SK-N-SH (cell line): ENCODE measurements around the gene CUL1. TPM values are rescaled to one million over a fixed set of nuclear protein-coding genes. Genes with fewer than 3 reads are reported as not detected.

Source experiments
- CTCF ChIA-PET: fragments of 300-600, 350-600 bp; formaldehyde crosslinking; extraction: SDS; loops from one replicate; lab custom pipeline; 2021; lab: Yijun Ruan, JAX
- POLR2A ChIA-PET: fragments of 350-600 bp; sonication (Branson Sonifier 250); formaldehyde crosslinking; extraction: SDS; loops from one replicate; lab custom pipeline; 2020; ENCODE audit warnings: antibody characterized with exemption, inconsistent platforms; lab: Yijun Ruan, JAX
- DNase-seq: peaks from one replicate; pipeline ENCODE4 v3.0.0; 2012
- H2AFZ ChIP-seq: fragments of 200-600 bp; sonication (generic); 2 replicates; pipeline ENCODE4 v1.8.1; 2016; ENCODE audit warnings: antibody characterized with exemption, mild to moderate bottlenecking, low read depth
- H3F3A ChIP-seq: fragments of 200-600 bp; sonication (generic); replicated peaks from 2 replicates; pipeline ENCODE3; 2016; ENCODE audit warnings: antibody characterized with exemption, mild to moderate bottlenecking; ENCODE audit not compliant: insufficient read depth
- H3K27ac ChIP-seq, 2 experiments: fragments of 200-500 bp in 1 of 2; fragments of 200-600 bp in 1 of 2; sonication (Bioruptor generic) in 1 of 2; sonication (generic), shearing (Covaris generic) in 1 of 2; 2 replicates each; pipeline versions ENCODE4 v1.5.1 to v1.6.1; 2014 to 2016; ENCODE audit warnings: low read depth in 2 of 2, inconsistent platforms in 1 of 2, low read length in 1 of 2, mild to moderate bottlenecking in 1 of 2, mixed read lengths in 1 of 2
- H3K27me3 ChIP-seq: fragments of 200-600 bp; sonication (generic), shearing (Covaris generic); 2 replicates; pipeline ENCODE4 v1.6.1; 2016; ENCODE audit warnings: mixed run types; ENCODE audit not compliant: insufficient read depth
- H3K36me3 ChIP-seq, 2 experiments: fragments of 200-500 bp in 1 of 2; fragments of 200-600 bp in 1 of 2; sonication (Bioruptor generic) in 1 of 2; sonication (generic) in 1 of 2; replicated peaks in 1 of 2; 2 replicates each; pipeline versions ENCODE3 to v1.5.1; 2014 to 2016; ENCODE audit warnings: low read length in 1 of 2, mild to moderate bottlenecking in 1 of 2; ENCODE audit not compliant: insufficient read depth in 2 of 2, control insufficient read depth in 1 of 2
- H3K4me1 ChIP-seq, 2 experiments: fragments of 200-500 bp in 1 of 2; fragments of 200-600 bp in 1 of 2; sonication (Bioruptor generic) in 1 of 2; sonication (generic), shearing (Covaris generic) in 1 of 2; 2 replicates each; pipeline versions ENCODE4 v1.5.1 to v1.6.1; 2014 to 2016; ENCODE audit warnings: low read depth in 1 of 2, low read length in 1 of 2, mixed run types in 1 of 2; ENCODE audit not compliant: insufficient read depth in 2 of 2, control insufficient read depth in 1 of 2
- H3K4me2 ChIP-seq: fragments of 200-600 bp; sonication (generic), shearing (Covaris generic); 2 replicates; pipeline ENCODE4 v1.6.1; 2017; ENCODE audit warnings: mixed run types
- H3K4me3 ChIP-seq, 2 experiments: fragments of 200-500 bp in 1 of 2; fragments of 200-600 bp in 1 of 2; sonication (Bioruptor generic) in 1 of 2; sonication (generic), shearing (Covaris generic) in 1 of 2; 2 replicates each; pipeline versions ENCODE4 v1.5.1 to v1.8.1; 2014 to 2016; ENCODE audit warnings: low read depth in 2 of 2, inconsistent platforms in 1 of 2, low read length in 1 of 2, mild to moderate bottlenecking in 1 of 2, mixed read lengths in 1 of 2, moderate library complexity in 1 of 2
- H3K79me2 ChIP-seq: fragments of 200-600 bp; sonication (generic); 2 replicates; pipeline ENCODE4 v1.8.1; 2017; ENCODE audit warnings: mild to moderate bottlenecking; ENCODE audit not compliant: insufficient read depth
- H3K9ac ChIP-seq: fragments of 200-600 bp; sonication (generic); 2 replicates; pipeline ENCODE4 v1.6.1; 2017; ENCODE audit warnings: mixed run types
- H3K9me2 ChIP-seq: fragments of 200-600 bp; sonication (generic); 2 replicates; pipeline ENCODE4 v1.6.1; 2017; ENCODE audit warnings: mixed run types
- H3K9me3 ChIP-seq: fragments of 200-600 bp; sonication (generic); 2 replicates; pipeline ENCODE4 v1.6.1; 2017; ENCODE audit warnings: mixed run types, mild to moderate bottlenecking, moderate library complexity
- H4K20me1 ChIP-seq: fragments of 200-600 bp; sonication (generic); 2 replicates; pipeline ENCODE4 v1.6.1; 2017; ENCODE audit warnings: mild to moderate bottlenecking, mixed run types; ENCODE audit not compliant: insufficient read depth
- ELF1 ChIP-seq: IDR thresholded peaks from 2 replicates; pipeline ENCODE4 v1.4.0; 2012
- EZH2phosphoT487 ChIP-seq: fragments of 200-600 bp; sonication (generic); IDR thresholded peaks from 2 replicates; pipeline ENCODE4 v1.6.1; 2017; ENCODE audit warnings: low read depth, mixed run types, mild to moderate bottlenecking, antibody characterized with exemption, moderate library complexity, borderline replicate concordance
- FOSL2 ChIP-seq: IDR thresholded peaks from 2 replicates; pipeline ENCODE4 v1.4.0; 2012; ENCODE audit warnings: low read depth, mild to moderate bottlenecking, moderate library complexity, borderline replicate concordance
- FOXJ3 ChIP-seq: sonication (generic); formaldehyde crosslinking; IDR thresholded peaks from 2 replicates; pipeline ENCODE4 v1.5.1; 2020; ENCODE audit warnings: mild to moderate bottlenecking, missing genetic modification reagents
- FOXM1 ChIP-seq: IDR thresholded peaks from 2 replicates; pipeline ENCODE4 v1.4.0; 2012; ENCODE audit warnings: low read depth, mild to moderate bottlenecking
- GATA2 ChIP-seq: sonication (generic); formaldehyde crosslinking; IDR thresholded peaks from 2 replicates; pipeline ENCODE4 v1.5.0; 2020; ENCODE audit warnings: mild to moderate bottlenecking, missing genetic modification reagents
- IRF3 ChIP-seq: fragments of 150-350 bp; IDR thresholded peaks from 2 replicates; pipeline ENCODE4 v1.6.1; 2016; ENCODE audit warnings: mild to moderate bottlenecking, low read depth, low read length
- MAX ChIP-seq: IDR thresholded peaks from 2 replicates; pipeline ENCODE4 v1.4.0; 2012; ENCODE audit warnings: low read depth
- MEF2A ChIP-seq: IDR thresholded peaks from 2 replicates; pipeline ENCODE4 v1.4.0; 2012; ENCODE audit warnings: low read depth, borderline replicate concordance
- PBX3 ChIP-seq: IDR thresholded peaks from 2 replicates; pipeline ENCODE4; 2012
- POLR2AphosphoS5 ChIP-seq: IDR thresholded peaks from 2 replicates; pipeline ENCODE4 v1.6.1; 2012; ENCODE audit warnings: low read depth, low read length
- RFX5 ChIP-seq: IDR thresholded peaks from 2 replicates; pipeline ENCODE4 v1.6.1; 2012; ENCODE audit warnings: mild to moderate bottlenecking, improper control_type of control experiment, low read length
- SIN3A ChIP-seq: IDR thresholded peaks from 2 replicates; pipeline ENCODE4 v1.6.1; 2012; ENCODE audit warnings: low read depth, mild to moderate bottlenecking, low read length, moderate library complexity, borderline replicate concordance
- SMC3 ChIP-seq: IDR thresholded peaks from 2 replicates; pipeline ENCODE4 v1.6.1; 2012; ENCODE audit warnings: low read depth, low read length, improper control_type of control experiment
- TCF12 ChIP-seq: IDR thresholded peaks from 2 replicates; pipeline ENCODE4 v1.4.0; 2012
- TEAD4 ChIP-seq: IDR thresholded peaks from 2 replicates; pipeline ENCODE4 v1.4.0; 2012; ENCODE audit warnings: mild to moderate bottlenecking, borderline replicate concordance; ENCODE audit not compliant: insufficient read depth
- USF1 ChIP-seq: IDR thresholded peaks from 2 replicates; pipeline ENCODE4 v1.4.0; 2012; ENCODE audit warnings: low read depth, borderline replicate concordance
- USF2 ChIP-seq: fragments of 150-350 bp; IDR thresholded peaks from 2 replicates; pipeline ENCODE4 v1.6.1; 2017; ENCODE audit warnings: antibody characterized with exemption, low read length, low read depth, borderline replicate concordance
- ZBTB33 ChIP-seq: IDR thresholded peaks from 2 replicates; pipeline ENCODE4 v1.4.0; 2012; ENCODE audit warnings: low read depth, borderline replicate concordance
- WGBS: methylation state at CpG from one replicate; pipeline ENCODE4 v1.1.6; 2017; ENCODE audit warnings: low lambda C conversion rate; 5-methylcytosine and 5-hydroxymethylcytosine counted together
- polyA plus RNA-seq, 3 experiments: library from polyadenylated mRNA; depleted of rRNA; stranded (reverse); fragments of >200 nt; gene quantifications; 2 replicates each; pipeline ENCODE4 v1.2.3, GENCODE V29; 2012

The CUL1 gene
- polyA plus RNA-seq, 1 of the 3 experiments (the other 2 are of a cell fraction): 45.2 TPM

- Histone ChIP-seq H2AFZ (no peak overlapping the region), H3K27me3 (no peaks in the 10 kb centered on the region), H4K20me1 (no peaks in the 10 kb centered on the region), H3K9me2 (no peaks in the 10 kb centered on the region), H3K27ac (no peak overlapping the region), H3F3A (peaks cover 4% of the 10 kb centered on the region), H3K9me3 (no peaks in the 10 kb centered on the region), H3K4me2 (no peak overlapping the region), H3K4me3 (no peak overlapping the region), H3K9ac (no peak overlapping the region), H3K4me1 (peaks cover 5 to 9% of the 10 kb centered on the region in 2 experiments; a peak in 2 of 4 replicates), H3K79me2 (no peaks in the 10 kb centered on the region; the same call in 1 of the 2 replicates)
- WGBS: 95% methylated on average over 7 of the region's 7 CpGs
- no peak for DNase-seq
- TF ChIP-seq RFX5 (no peak), FOXJ3 (CRISPR knock-in tag) (no peak), PBX3 (no peak), USF1 (no peak), USF2 (no peak), MAX (no peak), ELF1 (no peak), TEAD4 (no peak), EZH2phosphoT487 (no peak), IRF3 (no peak), FOXM1 (no peak)
- TF ChIP-seq, all 33 proteins: peak for 0
- no peaks in the 10 kb centered on the region for H3K36me3 ChIP-seq
- POLR2A ChIA-PET: no interaction called here
- CTCF ChIA-PET: interaction anchor here (1.3 kb wide), 1 partner anchor 7 kb away, joined by 5 read pairs; no protein-coding TSS in a partner anchor
Measured at GRCh38 chr7:148693651-148694050, 5.1 kb upstream of the CUL1 start.

GRCh38 chr7:148694631-148695030 lies 4.1 kb upstream of the CUL1 start:
- CTCF ChIA-PET: interaction anchor here (1.3 to 1.8 kb wide), 2 partner anchors 8 to 119 kb away, joined by 5 read pairs; no protein-coding TSS in a partner anchor
- no peak for TF ChIP-seq ZBTB33
- no peak for TF ChIP-seq SMC3
- TF ChIP-seq MEF2A: no peak
- no peak for TF ChIP-seq GATA2 (CRISPR knock-in tag)
- no peak for TF ChIP-seq FOSL2
- TF ChIP-seq EZH2phosphoT487: no peak
- no peak for TF ChIP-seq TCF12
- no peak for TF ChIP-seq ELF1
- TF ChIP-seq FOXJ3 (CRISPR knock-in tag): no peak
- no peak for TF ChIP-seq SIN3A
- TF ChIP-seq POLR2AphosphoS5: no peak

More at GRCh38 chr7:148694631-148695030, 4.1 kb upstream of the CUL1 start:
- peaks cover under 1% of the 10 kb centered on the region; the same call in 1 of the 2 replicates for H4K20me1 ChIP-seq
- no peaks in the 10 kb centered on the region for H3K9me3 ChIP-seq
- no peaks in the 10 kb centered on the region for H3K9me2 ChIP-seq
- no peak overlapping the region for H2AFZ ChIP-seq
- H3K9ac ChIP-seq: no peak overlapping the region
- no peak overlapping the region for H3K4me2 ChIP-seq
- 96% methylated on average over 5 of the region's 5 CpGs for WGBS
- no peak overlapping the region for H3K4me3 ChIP-seq
- POLR2A ChIA-PET: no interaction called here
- no peaks in the 10 kb centered on the region for H3K27me3 ChIP-seq
- no peaks in the 10 kb centered on the region for H3K36me3 ChIP-seq
- peaks cover 5% of the 10 kb centered on the region for H3K79me2 ChIP-seq
- DNase-seq: no peak
- H3K27ac ChIP-seq: no peak overlapping the region
- peaks cover 5% of the 10 kb centered on the region for H3F3A ChIP-seq
- H3K4me1 ChIP-seq: peaks cover 5 to 9% of the 10 kb centered on the region in 2 experiments; a peak in 2 of 4 replicates
